HG03571 (cell line): ENCODE measurements around the gene MXI1.

ENCODE experiments used
- ATAC-seq: cut with Tn5 transposase; IDR thresholded peaks from one replicate; pipeline ENCODE4 v1.9.1; 2021; ENCODE audit not compliant: unreplicated experiment

The MXI1 gene

GRCh38 chr10:110207011-110207804, at the start of gene MXI1:
MXI1 (plus strand) TSS chr10:110207605; CDS start chr10:110207809, 204 bp downstream.
- peak; percentile 54 for ATAC-seq

DNA sequence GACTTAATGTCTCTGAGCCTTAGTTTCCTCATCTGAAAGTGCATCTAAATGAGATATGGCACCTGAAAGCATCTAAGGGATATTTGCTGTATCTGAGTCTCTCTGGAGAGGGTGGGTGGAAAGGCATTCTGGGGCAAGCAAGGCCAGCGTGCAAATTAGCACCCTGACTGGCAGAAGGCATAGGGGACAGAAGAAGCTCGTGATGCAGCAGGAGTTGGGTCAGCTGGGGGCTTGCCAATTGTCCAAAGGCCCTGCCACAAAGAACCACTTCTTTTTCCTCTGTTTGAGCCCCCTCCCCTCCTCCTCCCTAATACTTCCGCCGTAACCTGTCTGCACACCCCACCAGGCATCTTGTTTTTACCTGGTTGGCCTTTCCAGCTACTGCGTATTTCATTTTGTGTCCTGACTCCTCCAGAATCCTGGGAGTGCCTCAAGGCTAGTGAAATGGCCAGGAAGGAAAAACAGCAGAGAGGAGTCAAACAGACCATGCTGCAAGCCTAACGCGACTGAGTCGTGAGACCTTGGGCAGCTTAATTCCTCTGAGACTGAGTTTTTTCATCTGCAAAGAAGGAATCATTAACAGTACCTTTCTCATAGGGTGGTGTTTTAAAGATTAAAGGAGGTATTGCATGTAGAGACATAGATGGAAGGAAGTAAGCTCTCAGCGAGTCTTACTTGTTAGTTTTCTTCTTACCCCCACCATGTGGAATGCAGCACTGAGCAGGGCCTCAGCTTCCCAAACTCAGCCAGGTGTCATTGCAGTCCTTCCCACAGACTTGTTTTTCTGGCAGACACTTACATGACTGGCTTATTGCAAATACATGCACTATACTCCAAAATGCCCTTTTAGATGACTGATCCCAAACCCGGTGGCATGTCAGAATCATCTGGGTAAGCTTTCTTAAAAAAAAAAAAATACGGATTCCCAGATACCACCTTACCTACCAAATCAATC, 49.1 kb upstream of the MXI1 start:
- no peak for ATAC-seq

- no peak for ATAC-seq
Observed at GRCh38 chr10:110160081-110160480, 47.3 kb upstream of the MXI1 start.

- no peak for ATAC-seq
Observed at GRCh38 chr10:110160522-110160921, 46.9 kb upstream of the MXI1 start.

DNA sequence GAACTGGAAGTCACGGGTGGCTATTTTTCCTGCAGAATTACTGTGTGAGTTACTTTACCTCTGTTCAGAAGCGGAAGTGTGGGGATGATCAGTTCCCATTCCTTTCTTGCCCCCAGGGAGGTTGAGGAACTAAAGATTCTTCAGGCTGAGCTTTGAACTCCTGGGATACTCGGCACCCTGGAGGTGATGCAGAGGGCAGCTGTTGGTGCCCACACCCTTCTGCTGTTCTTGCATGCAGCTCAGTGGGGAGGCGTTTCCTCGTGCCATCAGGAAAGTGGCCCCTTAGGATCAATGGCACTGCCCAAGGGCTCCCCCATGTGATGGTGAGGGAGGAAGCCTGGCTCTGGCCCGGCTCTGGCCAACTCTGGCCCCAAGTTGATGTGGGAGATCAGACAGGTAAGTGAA, 44.7 kb upstream of the MXI1 start:
- no peak for ATAC-seq

- ATAC-seq, result no peak
Observed at GRCh38 chr10:110163192-110163773, 44.1 kb upstream of the MXI1 start.

DNA sequence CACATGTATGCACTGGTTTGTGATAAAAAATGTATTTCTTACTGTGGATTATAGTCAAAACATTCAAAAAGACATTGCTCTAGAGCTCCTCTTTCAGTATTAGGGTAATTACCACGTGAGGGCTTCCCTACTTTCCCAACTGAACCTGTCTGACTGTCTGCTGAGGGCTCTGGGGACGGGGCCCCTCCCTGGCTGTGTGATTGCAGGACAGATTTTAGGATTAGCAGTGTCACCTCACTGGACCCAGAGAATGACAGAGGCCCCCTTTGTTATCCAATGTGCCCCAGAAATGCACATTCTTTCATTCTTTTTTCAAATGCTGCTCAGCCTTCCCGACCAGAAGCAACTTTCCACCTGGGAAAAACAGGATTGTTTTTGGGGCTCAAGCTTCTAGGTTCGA, 43.6 kb upstream of the MXI1 start:
- no peak for ATAC-seq

GRCh38 chr10:110165239-110165638, 42.2 kb upstream of the MXI1 start:
- no peak for ATAC-seq

- ATAC-seq, result no peak
Observed at GRCh38 chr10:110167149-110167548, 40.3 kb upstream of the MXI1 start.

DNA sequence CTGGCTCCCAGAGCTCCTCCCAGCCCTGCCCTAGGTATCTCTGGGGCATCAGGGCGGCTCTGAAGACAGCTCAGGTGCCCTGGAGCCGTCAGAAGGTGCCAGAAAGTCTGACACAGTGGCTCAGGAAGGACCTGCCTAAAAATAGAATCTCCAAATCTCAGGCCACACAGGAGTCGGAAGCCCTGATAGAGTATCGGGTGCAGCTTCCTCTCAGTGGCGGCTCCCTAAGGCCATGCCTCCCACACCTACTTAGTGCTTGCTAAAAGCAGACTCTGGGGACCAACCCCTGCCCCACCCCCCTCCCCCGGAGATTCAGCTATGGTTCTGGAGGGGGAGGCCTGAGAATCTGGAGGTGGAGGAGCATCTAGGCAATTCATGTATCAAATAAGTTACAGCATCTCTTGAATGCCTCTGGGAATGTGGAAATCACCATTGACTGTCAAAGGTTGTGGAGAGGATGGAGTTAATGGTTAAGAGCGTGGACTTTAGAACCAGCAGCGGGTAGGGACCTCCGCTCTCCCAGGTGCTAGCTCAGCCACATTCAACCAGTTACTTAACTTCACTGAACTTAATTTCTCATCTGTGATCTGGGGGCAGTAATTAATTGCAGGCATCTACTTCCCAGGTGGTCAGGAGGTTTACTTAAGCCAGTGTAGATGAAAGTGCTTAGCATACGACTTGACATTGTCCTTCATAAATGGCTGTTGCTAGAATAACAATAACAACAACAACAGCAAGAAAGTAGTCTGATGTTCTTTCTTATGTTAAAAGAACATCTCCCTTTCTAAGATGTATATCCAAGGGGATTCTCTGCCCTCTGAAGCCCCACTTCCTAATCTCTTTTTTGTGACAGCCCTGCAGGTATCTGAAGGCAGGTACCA, 38.6 kb upstream of the MXI1 start:
- ATAC-seq, result no peak

DNA sequence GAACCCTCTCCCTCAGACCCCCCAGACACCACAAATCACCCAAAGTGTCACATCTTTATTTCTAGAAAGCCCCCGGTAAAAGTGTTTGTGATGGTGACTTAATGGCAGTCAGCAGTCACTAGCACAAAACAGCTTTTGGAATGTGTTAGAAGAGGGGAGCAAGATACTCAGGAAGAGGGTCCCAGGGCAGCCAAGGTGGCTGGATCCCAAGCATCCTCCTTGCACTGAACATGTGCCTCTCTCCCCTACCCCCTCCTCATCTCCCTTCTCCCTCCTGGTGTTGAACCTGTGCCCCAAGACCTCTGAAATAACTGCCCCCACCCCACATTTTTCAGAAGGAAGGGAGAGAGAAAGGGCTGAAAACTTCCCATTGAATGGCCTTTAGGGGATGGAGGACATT, 37.8 kb upstream of the MXI1 start:
- no peak for ATAC-seq

- no peak for ATAC-seq
Observed at GRCh38 chr10:110170142-110170971, 37.0 kb upstream of the MXI1 start.

DNA sequence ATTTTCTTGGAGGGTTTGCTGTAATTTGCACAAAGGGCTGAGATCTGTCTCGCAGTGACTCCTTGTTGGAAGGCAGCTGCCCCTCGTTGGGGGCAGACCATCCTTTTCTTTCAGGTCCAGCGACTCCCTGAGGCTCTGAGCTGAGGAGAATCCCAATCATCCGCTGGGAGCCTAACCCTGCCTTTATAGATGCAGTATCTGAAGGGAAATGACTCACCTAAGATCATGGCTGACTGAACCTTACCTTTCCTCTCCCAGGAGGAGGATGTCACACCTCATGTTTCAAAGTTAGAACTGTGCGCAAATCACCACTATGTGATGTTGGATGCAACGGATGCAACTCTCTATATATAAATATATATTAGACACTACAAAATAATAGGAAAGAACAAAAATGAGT, 36.4 kb upstream of the MXI1 start:
- no peak for ATAC-seq

DNA sequence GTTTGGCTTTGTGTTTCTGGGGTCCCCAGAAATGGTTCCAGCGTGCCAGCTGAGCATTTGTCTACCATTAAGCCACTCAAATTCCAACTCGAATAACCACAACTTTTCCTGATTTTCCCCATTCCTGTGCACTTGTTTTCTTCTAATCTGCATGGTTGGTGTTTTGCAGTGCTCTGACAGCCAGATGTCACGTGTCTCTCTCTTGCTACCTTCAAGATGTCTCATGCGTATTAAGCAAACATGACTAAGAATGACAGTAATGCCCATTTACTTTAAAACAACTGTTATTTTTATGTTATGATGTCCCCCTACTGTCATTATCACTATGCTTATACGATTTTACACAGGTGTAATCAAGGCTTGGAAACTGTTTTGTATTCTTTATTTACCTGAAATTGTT, 35.2 kb upstream of the MXI1 start:
- ATAC-seq, result no peak

GRCh38 chr10:110174201-110174600, 33.2 kb upstream of the MXI1 start:
- ATAC-seq, result no peak

DNA sequence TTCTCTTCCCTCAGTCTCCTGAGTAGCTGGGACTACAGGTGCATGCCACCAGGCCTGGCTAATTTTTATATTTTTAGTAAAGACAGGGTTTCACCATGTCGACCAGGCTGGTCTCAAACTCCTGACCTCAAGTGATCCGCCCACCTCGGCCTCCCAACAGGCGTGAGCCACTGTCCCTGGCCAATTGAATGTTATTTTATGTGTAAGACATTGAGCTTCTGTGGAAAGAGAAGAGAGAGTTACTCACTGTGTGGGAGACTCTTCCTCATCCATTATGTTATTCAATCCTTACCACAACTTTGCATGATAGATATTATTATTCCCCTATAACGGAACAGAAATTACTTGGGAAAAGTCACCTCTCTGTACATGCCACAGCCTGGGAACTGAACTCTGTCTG, 32.6 kb upstream of the MXI1 start:
- ATAC-seq, result no peak

- no peak for ATAC-seq
Observed at GRCh38 chr10:110175406-110175805, 32.0 kb upstream of the MXI1 start.

- ATAC-seq, result no peak
Observed at GRCh38 chr10:110176141-110177030, 31.0 kb upstream of the MXI1 start.

GRCh38 chr10:110179220-110179619, 28.2 kb upstream of the MXI1 start:
- no peak for ATAC-seq
